Suppressor macrophage (primary cell): ENCODE results near the gene FER.
"Not testable (repeated sequence)": the region's sequence is repeated elsewhere in the genome, so short reads cannot be mapped to it uniquely, and the experiment has no call there.

Experiments used
- DNase-seq, 4 experiments: peaks; one replicate each; pipeline ENCODE4 v3.0.0-alpha.2; 2020 to 2022

Gene FER

DNA sequence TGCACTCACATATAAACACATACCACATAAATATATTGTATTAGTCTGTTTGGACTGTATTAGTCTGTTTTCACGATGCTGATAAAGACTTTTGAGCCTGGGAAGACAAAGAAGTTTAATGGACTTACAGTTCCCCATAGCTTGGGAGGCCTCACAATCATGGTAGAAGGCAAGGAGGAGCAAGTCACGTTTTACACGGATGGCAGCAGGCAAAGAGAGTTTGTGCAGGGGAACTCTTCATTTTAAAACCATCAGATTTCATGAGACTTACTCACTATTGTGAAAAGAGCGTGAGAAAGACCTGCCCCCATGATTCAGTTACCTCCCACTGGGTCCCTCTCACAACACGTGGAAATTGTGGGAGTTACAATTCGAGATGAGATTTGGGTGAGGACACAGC is 133.4 kb downstream of the FER start:
- no peak for DNase-seq

DNA sequence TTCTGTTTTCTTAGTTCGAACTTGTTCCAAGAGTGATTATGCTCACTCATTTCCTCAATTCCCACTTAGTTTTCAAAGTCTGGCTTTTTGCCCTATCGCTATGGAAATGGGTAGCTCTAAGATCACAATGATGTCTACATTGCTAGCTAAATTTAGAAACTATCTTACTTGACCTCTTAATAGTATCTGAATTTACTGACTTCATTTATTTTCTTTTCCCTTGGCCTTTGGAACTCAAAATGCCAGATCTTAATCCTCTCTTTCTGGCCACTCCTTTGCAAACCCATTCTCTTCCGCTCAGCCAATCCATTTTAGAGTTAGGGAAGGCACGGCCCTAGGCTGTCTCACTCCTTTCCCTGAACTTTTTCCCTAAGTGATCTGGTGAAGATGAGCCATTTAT is 137.0 kb downstream of the FER start:
- DNase-seq, result peak in 1 of 4 experiments; percentile 12

DNA sequence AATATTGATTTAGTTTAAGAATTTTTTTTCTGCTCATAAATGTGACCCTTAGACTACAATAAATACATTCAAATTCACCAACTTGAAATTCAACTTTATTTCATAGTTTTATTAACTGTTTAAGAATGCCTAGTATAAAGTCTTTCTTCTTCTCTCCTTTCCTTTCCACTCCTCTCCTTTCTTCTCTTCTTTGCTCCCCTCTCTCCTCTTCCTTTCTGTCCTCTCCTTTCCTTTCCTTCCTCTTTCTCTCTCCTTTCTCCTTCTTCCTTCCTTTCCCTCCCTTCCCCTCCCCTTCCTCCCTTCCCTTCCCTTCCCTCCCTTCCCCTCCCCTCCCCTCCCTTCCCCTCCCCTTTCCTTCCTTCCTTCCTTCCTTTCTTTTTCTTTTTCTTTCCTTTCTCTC is 150.6 kb downstream of the FER start:
- DNase-seq, result no peak

DNA sequence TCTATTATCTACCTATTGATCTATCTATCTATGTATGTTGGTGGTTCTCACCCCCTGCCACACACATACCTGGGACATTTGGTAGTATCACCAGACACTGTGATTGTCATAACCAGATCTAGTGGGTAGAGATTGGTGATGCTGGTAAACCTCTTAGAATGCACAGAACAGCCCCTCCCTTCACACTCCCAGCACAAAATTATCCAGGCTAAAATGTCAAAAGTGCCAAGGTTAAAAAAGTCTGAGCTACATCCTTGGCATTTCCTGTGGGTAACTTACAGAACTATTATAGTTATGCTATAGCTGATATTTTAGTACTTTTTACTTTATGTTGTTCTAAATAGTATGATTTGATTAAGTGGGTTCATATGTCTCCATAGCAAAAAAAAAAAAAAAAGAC is 151.0 kb downstream of the FER start:
- no peak for DNase-seq

DNA sequence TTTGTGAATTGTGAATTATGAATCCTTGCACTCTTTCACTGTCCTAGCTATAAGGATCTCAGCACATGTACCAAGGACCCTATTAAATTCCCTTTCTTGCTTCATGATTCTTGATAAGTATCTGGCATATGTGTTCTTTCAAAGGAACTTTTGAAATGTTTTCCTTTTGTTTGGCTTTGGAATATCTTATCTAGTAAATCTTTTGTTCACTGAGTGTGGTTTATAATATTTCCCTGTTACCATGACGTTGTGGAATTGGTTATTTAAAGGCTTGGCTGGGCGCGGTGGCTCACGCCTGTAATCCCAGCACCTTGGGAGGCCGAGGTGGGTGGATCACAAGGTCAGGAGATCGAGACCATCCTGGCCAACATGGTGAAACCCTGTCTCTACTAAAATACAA is 151.5 kb downstream of the FER start:
- DNase-seq, result not testable (repeated sequence)

DNA sequence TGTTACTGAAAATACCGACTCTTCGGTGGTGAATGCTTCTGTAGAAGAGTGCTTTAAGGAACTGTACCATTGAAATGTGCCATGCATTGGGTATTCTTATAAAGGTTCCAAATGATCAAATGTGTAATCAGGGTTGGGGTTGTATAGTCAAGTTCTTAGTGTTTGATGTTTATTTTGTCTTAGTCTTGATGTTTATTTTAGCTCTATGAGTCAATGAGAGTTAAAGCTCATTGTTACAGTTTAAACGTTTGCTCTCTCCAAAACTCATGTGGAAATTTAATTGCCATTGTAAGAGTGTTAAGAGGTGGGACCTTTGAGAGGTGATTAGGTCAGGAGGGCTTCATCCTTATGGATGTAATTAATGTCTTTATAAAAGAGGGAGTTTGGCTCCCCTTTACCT is 153.0 kb downstream of the FER start:
- DNase-seq, result no peak

DNA sequence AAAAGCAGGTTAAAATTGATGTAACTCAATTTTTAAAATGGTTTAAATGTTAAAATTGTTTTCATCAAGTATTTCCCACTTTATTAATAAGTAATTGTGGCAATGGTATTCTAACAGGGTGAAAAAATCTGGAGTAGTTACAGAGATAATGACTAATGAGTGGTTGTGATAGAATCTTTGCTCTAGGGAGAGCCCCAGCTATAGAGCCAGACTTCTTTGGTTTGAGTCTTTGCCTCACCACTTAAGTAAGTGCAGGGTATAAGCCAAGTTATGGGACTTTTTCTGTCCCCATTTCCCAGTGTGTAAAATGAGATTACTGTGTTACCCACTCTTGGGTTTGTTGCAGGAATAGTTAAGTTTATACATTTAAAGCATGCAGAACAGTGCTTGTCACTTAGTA is 158.1 kb downstream of the FER start:
- DNase-seq, result no peak

DNA sequence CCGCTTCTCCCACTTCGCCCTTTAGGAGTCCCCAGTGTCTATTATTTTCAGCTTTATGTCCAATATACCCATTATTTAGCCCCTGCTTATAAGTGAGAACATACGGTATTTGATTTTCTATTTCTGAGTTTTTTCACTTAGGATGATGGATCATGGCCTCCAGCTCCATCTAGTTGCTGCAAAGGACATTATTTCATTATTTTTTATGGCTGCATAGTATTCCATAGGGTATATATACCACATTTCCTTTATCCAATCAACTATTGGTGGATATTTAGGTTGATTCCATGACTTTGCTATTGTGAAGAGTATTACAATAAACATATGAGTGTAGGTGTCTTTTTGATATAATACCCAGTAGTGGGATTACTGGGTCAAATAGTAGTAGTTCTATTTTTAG is 162.9 kb downstream of the FER start:
- no peak for DNase-seq

DNA sequence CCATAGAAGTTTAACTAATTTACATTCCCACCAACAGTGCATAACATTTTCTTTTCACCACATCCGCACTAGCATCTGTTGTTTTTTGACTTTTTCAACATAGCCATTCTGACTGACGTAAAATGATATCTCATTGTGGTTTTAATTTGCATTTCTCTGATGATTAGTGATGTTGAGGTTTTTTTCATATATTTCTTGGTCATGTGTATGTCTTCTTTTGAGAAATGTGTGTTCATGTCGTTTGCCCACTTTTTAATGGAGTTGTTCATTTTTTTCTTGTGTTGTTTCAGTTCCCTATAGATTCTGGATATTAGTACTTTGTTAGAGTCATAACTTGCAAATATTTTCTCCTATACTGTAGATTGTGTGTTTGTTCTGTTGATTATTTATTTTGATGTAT is 163.4 kb downstream of the FER start:
- no peak for DNase-seq

DNA sequence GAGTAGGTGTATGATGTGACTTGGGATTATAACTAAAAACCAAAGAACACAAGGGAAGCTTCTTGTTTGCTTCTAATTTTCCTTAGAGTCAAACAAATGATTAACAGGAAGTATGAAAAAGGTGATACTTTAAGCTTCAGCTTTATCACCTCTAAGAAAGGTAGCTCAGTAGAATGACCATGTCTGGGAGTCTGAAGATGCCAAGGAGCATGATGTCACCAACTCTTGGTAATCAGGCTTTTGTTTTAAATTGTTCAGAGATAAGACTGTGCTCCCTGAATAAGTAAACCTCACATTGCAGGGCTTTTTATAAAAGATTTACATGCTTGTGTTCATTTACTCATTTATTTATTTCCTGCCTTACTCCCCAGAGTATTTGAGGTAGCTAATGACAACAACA is 169.9 kb downstream of the FER start:
- no peak for DNase-seq

DNA sequence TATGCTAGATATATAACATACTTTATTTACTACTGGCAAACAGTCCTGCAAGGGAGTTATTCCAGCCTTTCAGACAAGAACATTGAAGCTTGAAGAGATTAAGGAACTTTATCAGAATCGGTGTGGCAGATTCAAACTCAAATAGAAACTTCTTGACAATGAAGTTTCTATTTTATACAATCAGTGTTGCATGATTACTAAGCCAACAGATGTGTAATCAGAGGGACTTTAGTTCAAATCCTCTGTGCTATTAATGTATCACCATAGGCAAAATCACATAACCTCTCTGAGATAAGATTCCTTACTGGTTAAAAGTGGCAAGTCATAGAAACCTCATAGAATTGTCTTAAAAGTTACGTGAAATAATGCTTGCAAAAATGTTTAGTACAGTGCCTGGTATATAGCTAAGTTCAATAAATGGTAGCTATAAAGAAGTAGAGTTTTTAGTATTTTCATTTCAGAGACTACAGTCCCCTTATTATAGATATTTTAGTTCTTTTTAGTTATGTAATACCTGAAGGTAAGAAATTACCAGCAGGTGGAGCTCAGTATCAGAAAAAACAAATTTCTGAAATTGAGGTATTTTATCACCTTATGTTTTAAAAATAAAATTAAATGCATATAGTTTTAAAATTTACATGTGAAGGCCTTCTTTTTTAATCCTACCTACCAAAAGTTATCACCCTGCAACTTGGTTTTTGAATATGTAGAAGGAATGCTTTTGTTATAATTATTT is 172.1 kb downstream of the FER start:
- no peak for DNase-seq

DNA sequence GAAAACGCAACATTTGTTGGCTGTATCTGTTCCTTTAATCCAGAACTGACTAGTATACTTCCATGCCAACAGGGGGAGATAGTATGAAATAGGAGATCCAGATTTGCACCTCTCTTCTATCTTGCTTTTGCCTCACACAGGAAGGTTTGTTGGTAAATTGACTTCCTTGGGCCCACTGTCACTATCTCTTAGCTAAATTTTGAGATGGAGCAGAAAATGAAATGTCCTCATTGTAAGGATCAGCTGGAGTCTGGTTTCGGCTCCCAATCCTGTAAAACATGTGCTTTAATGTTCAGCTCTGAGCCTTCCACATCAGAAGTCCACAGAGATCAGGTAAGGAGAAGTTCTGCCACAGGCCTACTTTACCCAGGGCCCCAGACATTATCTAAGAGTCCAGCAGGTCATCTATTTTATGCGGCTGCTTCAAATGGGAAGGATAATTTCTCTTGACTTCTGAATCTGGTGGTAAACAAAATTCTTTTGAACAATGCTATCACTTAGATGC is 176.8 kb downstream of the FER start:
- DNase-seq, result no peak

DNA sequence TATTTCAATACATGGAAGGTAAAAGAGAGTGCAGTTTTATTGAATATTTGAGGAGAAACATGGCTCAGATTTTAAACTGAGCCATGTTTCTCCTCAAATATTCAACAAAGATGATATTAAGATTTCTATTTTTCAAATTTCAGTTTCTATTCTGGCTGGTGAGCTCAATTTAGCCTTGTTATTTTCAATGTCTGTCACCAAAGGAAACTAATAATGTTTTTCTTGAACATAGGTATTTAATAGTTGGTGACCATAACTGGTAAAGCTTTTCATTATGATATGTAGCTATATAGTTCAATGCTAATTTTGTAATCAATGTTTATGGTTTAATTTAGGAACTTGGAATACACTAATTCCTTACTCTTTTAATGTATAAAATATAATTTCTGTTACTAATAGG is 177.4 kb downstream of the FER start:
- no peak for DNase-seq

DNA sequence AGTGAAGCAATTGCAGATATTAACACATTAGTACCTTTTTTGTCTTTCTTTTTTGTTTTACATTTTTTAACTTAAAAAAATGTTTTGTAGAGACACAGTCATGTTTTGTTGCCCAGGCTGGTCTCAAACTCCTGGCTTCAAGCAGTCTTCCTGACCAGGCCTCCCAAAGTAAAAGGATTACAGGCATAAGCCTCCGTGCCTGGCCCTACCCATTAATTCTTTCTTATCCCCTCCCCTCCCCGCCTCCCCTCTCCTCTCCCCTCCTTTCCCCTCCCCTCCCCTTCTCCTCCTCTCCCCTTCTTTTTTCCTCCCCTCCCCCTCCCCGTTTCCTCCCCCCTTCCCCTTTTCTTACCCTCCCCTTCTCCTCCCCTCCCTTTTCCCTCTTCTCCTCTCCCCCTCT is 182.4 kb downstream of the FER start:
- DNase-seq, result no peak

DNA sequence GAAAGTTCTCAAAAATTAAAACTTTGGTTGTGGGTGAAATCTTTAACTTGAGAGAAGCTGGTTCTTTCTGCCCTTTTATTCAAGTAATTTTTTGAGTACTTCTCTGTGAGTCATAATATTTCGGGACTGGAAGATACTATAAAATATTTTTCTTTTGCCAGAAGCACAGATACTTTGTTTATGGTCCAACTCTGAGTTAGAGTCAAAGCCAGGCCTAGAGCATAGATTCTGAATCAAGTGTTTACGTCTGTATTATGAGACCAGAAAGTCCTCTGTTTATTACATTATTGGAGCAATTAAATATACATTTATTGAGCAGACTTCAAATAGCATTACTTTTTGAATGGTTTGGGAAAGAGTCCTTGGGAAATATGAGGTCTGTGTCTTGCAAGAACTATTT is 187.9 kb downstream of the FER start:
- DNase-seq, result no peak

DNA sequence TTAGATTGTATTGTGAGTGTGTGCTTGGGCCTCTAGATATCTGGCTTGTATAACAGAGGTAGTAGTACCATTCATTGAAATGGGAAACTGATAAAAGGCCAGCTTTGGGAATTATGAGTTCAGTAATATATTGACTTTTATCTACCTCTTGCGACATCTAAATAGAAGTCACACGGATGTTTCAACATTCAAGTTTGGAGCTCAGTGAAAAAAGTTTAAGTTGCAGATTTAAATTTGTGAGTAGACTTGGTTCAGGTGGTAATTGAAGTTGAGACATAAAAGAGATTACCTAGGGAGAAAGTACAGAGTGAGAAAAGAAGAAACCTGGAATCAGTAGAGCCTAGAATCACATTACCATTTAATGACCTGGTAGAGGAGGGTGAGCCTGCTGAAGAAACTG is 189.5 kb downstream of the FER start:
- DNase-seq, result no peak

DNA sequence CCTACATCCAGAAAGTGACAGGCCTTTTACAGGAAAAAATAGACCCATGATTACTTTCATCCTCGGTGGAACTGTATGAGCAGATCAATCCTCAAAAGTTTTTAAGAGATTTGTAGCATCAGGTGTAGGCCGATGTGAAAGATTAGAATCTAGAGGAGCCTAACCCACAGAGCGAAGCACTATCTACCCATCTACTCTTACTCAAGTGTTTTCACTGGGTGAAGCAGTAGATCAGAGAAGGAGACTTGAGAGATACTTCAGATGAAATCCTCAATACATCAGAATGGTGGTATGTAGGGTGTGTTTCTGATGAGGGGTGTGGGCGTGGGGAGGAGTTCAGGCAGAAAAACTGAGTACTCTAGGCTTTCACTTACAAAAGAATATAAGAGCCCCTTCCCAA is 192.8 kb downstream of the FER start:
- no peak for DNase-seq

DNA sequence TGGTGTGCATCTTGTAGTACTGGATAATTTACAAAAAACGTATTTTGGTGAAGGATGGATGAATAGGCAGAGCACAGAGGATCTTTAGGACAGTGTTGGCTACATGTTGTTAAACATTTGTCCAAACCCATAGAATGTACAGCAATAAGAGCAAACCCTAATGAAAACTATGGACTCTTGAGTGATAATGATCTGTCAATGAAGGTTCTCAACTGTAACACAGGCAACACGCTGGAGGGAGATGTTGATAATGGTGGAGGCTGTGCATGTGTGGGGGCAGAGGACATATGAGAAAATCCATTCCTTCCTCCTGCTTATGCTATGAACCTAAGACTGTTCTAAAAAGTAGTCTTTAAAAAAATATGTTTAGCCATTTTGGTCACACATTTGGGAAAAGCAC is 194.0 kb downstream of the FER start:
- no peak for DNase-seq

DNA sequence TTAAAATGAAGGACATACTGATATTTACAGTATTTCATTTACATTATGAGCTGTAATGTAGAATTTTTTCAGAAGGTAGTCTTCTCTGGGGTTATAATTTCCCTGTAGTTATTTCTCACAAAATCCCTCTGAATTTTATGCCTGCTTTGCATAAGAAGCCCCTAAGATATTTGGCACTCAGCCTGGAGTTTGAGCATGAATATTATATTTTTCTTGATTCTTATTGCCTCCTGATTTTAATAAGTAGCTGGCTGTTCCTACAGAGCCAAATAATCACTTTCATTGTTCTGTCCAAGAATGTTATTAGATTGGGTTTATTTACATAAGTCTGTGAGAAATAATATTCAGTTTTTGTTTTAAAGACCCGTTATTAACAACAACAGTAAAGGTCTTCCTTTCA is 195.0 kb downstream of the FER start:
- no peak for DNase-seq

DNA sequence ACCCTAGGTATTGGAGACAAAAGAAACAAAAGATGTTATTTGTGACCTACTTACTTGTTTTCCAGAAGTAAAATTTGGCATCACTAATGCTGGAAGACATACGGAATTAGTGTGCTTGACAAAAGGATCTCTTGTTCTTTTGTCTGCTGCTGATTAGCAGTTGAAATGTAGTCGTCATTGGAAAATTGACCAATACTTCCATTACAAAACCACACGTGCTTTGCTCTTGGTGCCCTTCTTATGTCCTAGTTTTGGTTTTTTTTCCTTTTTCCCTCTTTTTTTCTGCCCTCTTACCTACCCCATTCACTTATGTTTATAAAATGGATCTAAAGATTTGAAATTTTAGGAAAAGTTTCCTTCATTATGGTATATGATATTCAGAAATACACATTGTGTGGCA is 197.4 kb downstream of the FER start:
- DNase-seq, result no peak

DNA sequence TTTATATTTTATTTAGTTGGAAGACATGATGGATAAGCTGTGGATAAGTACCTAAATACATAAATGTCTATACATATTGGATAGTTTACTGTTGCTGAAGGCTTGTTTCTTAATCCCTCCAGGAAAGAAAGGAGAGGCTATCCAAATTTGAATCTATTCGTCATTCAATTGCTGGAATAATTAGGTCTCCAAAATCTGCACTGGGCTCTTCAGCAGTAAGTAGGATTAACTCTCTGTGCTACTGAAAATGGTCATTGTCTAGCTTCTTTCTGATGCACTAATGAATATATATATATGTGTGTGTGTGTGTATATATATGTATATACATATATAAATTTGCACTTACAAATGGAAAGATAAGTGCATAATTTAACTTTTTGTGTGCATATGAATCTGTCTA is 198.3 kb downstream of the FER start:
- no peak for DNase-seq

DNA sequence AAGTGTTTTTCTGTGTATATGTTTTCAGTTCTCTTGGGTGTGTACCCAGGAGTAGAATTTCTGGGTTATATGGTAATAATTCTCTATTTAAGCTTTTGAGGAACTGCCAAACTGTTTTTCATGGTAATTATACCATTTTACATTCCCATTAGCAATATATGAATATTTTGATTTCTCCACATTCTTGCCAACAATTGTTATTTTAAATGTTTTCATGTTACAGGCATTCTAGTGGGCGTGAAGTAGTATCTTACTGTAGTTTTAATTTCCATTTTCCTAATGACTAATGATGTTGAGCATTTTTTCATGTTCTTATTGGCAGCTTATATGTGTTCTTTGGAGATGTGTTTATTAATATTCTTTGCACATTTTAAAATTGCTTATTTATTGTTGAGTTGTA is 199.5 kb downstream of the FER start:
- DNase-seq, result no peak

DNA sequence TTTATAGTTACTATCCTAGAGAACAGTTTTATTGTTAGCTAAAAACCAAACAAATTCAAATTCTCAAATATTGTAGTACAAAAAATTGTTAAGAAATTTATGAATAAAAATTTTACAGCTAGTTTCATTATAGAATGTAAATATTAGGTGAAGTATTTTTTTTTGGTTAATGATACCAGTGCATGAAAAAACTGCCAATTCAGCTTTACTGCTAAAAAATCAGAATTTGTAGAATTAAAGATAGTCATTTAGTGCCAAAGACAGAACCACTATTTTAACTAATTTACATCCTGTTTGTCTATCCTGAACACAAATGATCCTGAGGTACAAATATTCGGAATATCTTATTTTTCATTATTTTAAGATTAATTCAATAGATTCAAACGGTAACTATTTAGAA is 202.6 kb downstream of the FER start:
- no peak for DNase-seq

DNA sequence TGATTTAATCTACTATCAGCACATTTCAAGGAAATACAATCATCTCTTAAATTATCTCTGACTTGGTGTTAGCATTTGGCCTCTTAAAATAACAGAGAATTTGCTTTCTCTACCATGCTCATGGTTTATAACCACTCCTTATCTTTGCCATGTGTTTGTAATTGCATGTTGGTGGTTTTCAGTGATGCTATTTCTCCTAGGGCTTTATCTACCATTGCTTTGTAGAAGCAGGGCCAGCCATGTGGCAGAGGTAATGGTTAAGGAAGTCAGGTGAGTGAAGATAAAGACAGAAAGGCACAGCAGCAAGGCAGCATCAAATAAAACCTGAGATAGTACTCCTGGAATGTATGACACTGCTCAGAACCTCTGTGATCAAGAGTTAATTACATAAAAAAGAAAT is 206.2 kb downstream of the FER start:
- no peak for DNase-seq

DNA sequence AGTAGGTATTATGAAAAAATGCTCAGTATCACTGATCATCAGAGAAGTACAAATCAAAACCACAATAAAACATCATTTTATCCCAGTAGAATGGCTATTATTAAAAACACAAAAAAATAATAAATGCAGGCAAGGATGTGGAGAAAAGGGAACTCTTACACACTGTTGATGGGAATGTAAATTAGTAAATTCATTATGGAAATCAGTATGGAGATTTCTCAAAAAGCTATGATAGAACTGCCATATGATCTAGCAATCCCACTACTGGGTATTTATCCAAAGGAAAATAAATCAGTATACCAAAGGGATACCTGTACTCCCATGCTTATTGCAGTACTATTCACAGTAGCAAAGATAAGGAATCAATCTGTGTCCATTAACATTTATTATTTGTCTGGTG is 209.6 kb downstream of the FER start:
- no peak for DNase-seq
